ENCODE results near the gene AQP7.
"Not testable (repeated sequence)": the region's sequence is repeated elsewhere in the genome, so short reads cannot be mapped to it uniquely, and the experiment has no call there.

DNA sequence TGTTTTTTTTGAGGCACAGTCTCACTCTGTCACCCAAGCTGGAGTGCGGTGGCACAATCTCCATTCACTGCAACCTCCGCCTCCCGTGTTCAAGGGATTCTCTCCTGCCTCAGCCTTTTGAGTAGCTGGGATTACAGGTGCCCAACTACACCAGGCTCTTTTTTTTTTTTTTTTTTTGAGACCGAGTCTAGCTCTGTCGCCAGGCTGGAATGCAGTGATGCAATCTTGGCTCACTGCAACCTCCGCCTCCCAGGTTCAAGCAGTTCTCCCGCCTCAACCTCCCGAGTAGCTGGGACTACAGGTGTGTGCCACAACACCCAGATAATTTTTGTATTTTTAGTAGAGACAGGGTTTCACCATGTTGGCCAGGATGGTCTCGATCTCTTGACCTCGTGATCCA lies 20.0 kb downstream of the AQP7 start:
- TF ChIP-seq POLR2A (IDR thresholded peaks at IDR 0.05), result not testable (repeated sequence)
- TF ChIP-seq, protein P1, sequence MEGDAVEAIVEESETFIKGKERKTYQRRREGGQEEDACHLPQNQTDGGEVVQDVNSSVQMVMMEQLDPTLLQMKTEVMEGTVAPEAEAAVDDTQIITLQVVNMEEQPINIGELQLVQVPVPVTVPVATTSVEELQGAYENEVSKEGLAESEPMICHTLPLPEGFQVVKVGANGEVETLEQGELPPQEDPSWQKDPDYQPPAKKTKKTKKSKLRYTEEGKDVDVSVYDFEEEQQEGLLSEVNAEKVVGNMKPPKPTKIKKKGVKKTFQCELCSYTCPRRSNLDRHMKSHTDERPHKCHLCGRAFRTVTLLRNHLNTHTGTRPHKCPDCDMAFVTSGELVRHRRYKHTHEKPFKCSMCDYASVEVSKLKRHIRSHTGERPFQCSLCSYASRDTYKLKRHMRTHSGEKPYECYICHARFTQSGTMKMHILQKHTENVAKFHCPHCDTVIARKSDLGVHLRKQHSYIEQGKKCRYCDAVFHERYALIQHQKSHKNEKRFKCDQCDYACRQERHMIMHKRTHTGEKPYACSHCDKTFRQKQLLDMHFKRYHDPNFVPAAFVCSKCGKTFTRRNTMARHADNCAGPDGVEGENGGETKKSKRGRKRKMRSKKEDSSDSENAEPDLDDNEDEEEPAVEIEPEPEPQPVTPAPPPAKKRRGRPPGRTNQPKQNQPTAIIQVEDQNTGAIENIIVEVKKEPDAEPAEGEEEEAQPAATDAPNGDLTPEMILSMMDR (IDR thresholded peaks at IDR 0.05), result not testable (repeated sequence)

All from esophagus squamous epithelium (tissue), 4 donors.